ENCODE results near the gene TOX2.

DNA sequence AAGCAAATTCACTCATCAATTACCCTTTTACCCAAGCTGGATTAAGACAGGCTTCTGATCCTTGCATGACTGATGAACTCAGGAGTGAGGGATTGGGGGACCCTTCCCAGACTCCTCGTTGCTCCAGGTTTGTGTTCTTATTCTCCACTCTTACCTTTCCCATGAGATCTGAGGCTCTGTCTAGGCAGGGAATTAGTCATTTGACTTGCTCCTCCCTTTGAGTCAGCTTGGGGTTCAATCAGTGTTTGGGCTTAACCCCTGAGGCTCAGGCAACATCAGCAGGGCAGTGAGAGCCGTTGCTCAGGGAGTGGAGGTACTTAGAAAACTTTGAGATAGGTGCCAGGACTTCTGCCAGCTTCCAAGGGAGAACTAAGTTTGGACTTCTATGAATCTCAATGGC lies 20.7 kb upstream of the TOX2 start:
- TF ChIP-seq, protein P1, sequence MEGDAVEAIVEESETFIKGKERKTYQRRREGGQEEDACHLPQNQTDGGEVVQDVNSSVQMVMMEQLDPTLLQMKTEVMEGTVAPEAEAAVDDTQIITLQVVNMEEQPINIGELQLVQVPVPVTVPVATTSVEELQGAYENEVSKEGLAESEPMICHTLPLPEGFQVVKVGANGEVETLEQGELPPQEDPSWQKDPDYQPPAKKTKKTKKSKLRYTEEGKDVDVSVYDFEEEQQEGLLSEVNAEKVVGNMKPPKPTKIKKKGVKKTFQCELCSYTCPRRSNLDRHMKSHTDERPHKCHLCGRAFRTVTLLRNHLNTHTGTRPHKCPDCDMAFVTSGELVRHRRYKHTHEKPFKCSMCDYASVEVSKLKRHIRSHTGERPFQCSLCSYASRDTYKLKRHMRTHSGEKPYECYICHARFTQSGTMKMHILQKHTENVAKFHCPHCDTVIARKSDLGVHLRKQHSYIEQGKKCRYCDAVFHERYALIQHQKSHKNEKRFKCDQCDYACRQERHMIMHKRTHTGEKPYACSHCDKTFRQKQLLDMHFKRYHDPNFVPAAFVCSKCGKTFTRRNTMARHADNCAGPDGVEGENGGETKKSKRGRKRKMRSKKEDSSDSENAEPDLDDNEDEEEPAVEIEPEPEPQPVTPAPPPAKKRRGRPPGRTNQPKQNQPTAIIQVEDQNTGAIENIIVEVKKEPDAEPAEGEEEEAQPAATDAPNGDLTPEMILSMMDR (conservative IDR thresholded peaks at IDR 0.05; ENCODE audit: low read length), result no peak
- no peak for TF ChIP-seq EZH2phosphoT487 (IDR thresholded peaks at IDR 0.05; ENCODE audit: borderline replicate concordance, low read depth, low read length)
